Fibroblast of lung (primary cell): ENCODE measurements around the gene ATOH8. TPM values are rescaled to one million over a fixed set of nuclear protein-coding genes. Genes with fewer than 3 reads are reported as not detected.

Experiments used
- DNase-seq, 2 donors: peaks; one replicate each; pipeline versions ENCODE4 v3.0.0 to v3.0.0-alpha.2; 2010; ENCODE audit warnings: low read depth in 2 of 2
- H2AFZ ChIP-seq: 2 replicates; pipeline ENCODE4 v1.5.1; 2012; ENCODE audit warnings: low read length, control low read depth, inconsistent platforms
- H3K27ac ChIP-seq: 2 replicates; pipeline ENCODE4 v1.5.1; 2011; ENCODE audit warnings: low read length, control low read depth; ENCODE audit not compliant: insufficient read depth
- H3K27me3 ChIP-seq: 2 replicates; pipeline ENCODE4 v1.5.1; 2011; ENCODE audit warnings: mild to moderate bottlenecking, low read length; ENCODE audit not compliant: control insufficient read depth, insufficient read depth
- H3K36me3 ChIP-seq: 2 replicates; pipeline ENCODE4 v1.5.1; 2011; ENCODE audit warnings: low read length; ENCODE audit not compliant: control insufficient read depth, insufficient read depth
- H3K4me1 ChIP-seq: 2 replicates; pipeline ENCODE4 v1.5.1; 2011; ENCODE audit warnings: low read length; ENCODE audit not compliant: control insufficient read depth, insufficient read depth; ENCODE audit errors: extremely low read depth
- H3K4me2 ChIP-seq: 2 replicates; pipeline ENCODE4 v1.5.1; 2011; ENCODE audit warnings: low read length, control low read depth; ENCODE audit not compliant: insufficient read depth; ENCODE audit errors: extremely low read depth
- H3K4me3 ChIP-seq, 4 experiments: fragments of 200-600 bp in 1 of 4; sonication (generic) in 1 of 4; replicated peaks in 1 of 4; 2 replicates each; pipeline ENCODE4 v1.5.1; 2011 to 2016; ENCODE audit warnings: low read length in 4 of 4, low read depth in 3 of 4, mild to moderate bottlenecking in 3 of 4, control low read depth in 2 of 4, inconsistent platforms in 1 of 4, mixed read lengths in 1 of 4; ENCODE audit not compliant: insufficient read depth in 1 of 4; ENCODE audit errors: control extremely low read depth in 1 of 4
- H3K79me2 ChIP-seq: 2 replicates; pipeline ENCODE4 v1.5.1; 2012; ENCODE audit warnings: mild to moderate bottlenecking, low read length, inconsistent platforms; ENCODE audit not compliant: control insufficient read depth, insufficient read depth
- H3K9ac ChIP-seq: 2 replicates; pipeline ENCODE4 v1.5.1; 2011; ENCODE audit warnings: mild to moderate bottlenecking, low read length, control low read depth; ENCODE audit not compliant: insufficient read depth
- H3K9me3 ChIP-seq: 2 replicates; pipeline ENCODE4 v1.5.1; 2012; ENCODE audit warnings: low read depth, low read length; ENCODE audit not compliant: control insufficient read depth, insufficient read depth
- H4K20me1 ChIP-seq: 2 replicates; pipeline ENCODE4 v1.5.1; 2011; ENCODE audit warnings: low read length; ENCODE audit not compliant: control insufficient read depth, insufficient read depth; ENCODE audit errors: extremely low read depth
- CTCF ChIP-seq, 2 donors: IDR thresholded peaks in 1 of 2; conservative IDR thresholded peaks in 1 of 2; 1 replicate in 1 of 2; 2 replicates in 1 of 2; pipeline ENCODE4 v1.5.1; 2011 to 2012; ENCODE audit warnings: low read length in 2 of 2, control low read depth in 1 of 2, inconsistent platforms in 1 of 2, low read depth in 1 of 2, mild to moderate bottlenecking in 1 of 2
- EZH2 ChIP-seq: IDR thresholded peaks from 2 replicates; pipeline ENCODE4 v1.5.1; 2012; ENCODE audit warnings: low read length, control low read depth, mild to moderate bottlenecking; ENCODE audit errors: missing control alignments
- polyA plus RNA-seq, 2 donors: library from polyadenylated mRNA; depleted of rRNA in 1 of 2; stranded (reverse) in 1 of 2; unstranded in 1 of 2; fragments of >200 nt; gene quantifications; 2 replicates each; pipeline ENCODE4 v1.2.1, GENCODE V29; 2011 to 2012; ENCODE audit warnings: missing spikeins in 1 of 2
- total RNA-seq: library from RNA; depleted of rRNA; stranded (reverse); fragments of >200 nt; gene quantifications from 2 replicates; pipeline ENCODE4 v1.2.1, GENCODE V29; 2014

Gene ATOH8
- total and polyA plus RNA-seq, 2 donors (not counting 1 experiment from before 2014, with no cell fraction given): 5.6 to 19.2 TPM

GRCh38 chr2:85748985-85749875, 4.6 kb upstream of the ATOH8 start:
- no peak overlapping the region for H3K27ac ChIP-seq
- H3K9me3 ChIP-seq: no peaks in the 10 kb centered on the region

GRCh38 chr2:85750587-85751575, 2.9 kb upstream of the ATOH8 start:
- peak; percentile 52 to 70 for DNase-seq
- Histone ChIP-seq H3K9me3 (no peaks in the 10 kb centered on the region), H3K4me1 (peaks cover 16% of the 10 kb centered on the region), H3K4me2 (no peak overlapping the region), H4K20me1 (no peaks in the 10 kb centered on the region), H3K4me3 (no peak overlapping the region), H3K27me3 (no peaks in the 10 kb centered on the region), H3K9ac (no peak overlapping the region), H3K36me3 (no peaks in the 10 kb centered on the region), H3K27ac (no peak overlapping the region), H3K79me2 (peaks cover 11% of the 10 kb centered on the region), H2AFZ (no peak overlapping the region)
- peak; percentile 89 to 90 for TF ChIP-seq CTCF (conservative IDR thresholded peaks at IDR 0.05 in 1 of 2, IDR thresholded peaks at IDR 0.05 in 1 of 2; ENCODE audit: low read depth in 1 of 2, low read length in 2 of 2)
- no peak for TF ChIP-seq EZH2

More at GRCh38 chr2:85748985-85749875, 4.6 kb upstream of the ATOH8 start:
- no peaks in the 10 kb centered on the region for H4K20me1 ChIP-seq
- peaks cover 24% of the 10 kb centered on the region for H3K4me1 ChIP-seq
- H2AFZ ChIP-seq: no peak overlapping the region
- H3K36me3 ChIP-seq: no peaks in the 10 kb centered on the region
- H3K4me2 ChIP-seq: no peak overlapping the region
- no peak overlapping the region for H3K9ac ChIP-seq
- no peak overlapping the region for H3K4me3 ChIP-seq
- no peaks in the 10 kb centered on the region for H3K79me2 ChIP-seq
- peak in 1 of 2 donors; percentile 69 for DNase-seq
- H3K27me3 ChIP-seq: no peaks in the 10 kb centered on the region
- no peak for TF ChIP-seq EZH2
- no peak for TF ChIP-seq CTCF (conservative IDR thresholded peaks at IDR 0.05 in 1 of 2, IDR thresholded peaks at IDR 0.05 in 1 of 2; ENCODE audit: low read depth in 1 of 2, low read length in 2 of 2)

GRCh38 chr2:85751627-85752026, 2.2 kb upstream of the ATOH8 start:
- Histone ChIP-seq H3K4me3 (no peak overlapping the region), H3K9ac (no peak overlapping the region), H4K20me1 (no peaks in the 10 kb centered on the region), H3K4me2 (no peak overlapping the region), H2AFZ (no peak overlapping the region), H3K4me1 (peaks cover 14% of the 10 kb centered on the region), H3K27me3 (no peaks in the 10 kb centered on the region), H3K9me3 (no peaks in the 10 kb centered on the region), H3K79me2 (peaks cover 19% of the 10 kb centered on the region), H3K27ac (no peak overlapping the region), H3K36me3 (no peaks in the 10 kb centered on the region)
- DNase-seq: no peak
- TF ChIP-seq CTCF (conservative IDR thresholded peaks at IDR 0.05 in 1 of 2, IDR thresholded peaks at IDR 0.05 in 1 of 2; ENCODE audit: low read depth in 1 of 2, low read length in 2 of 2) (no peak), EZH2 (no peak)
